SK-N-SH treated with all-trans-retinoic acid at 6 μM for 48 hours (cell line): ENCODE data around the gene HES6.

Source experiments
- ATAC-seq: fragments of 200-7000 bp; cut with Tn5 transposase; 3 replicates; pipeline ENCODE4 v1.9.1; 2020; ENCODE audit warnings: mild to moderate bottlenecking, moderate library complexity
- ARNTL ChIP-seq: fragments of 450-650 bp; formaldehyde crosslinking; IDR thresholded peaks from 2 replicates; pipeline ENCODE4 v1.5.0; 2020; ENCODE audit warnings: low read depth, mild to moderate bottlenecking, moderate library complexity, borderline replicate concordance
- BACH2 ChIP-seq: fragments of 250-450 bp; sonication (Bioruptor Pico); IDR thresholded peaks from 2 replicates; pipeline ENCODE4 v1.9.0; 2021; ENCODE audit warnings: mild to moderate bottlenecking, borderline replicate concordance
- CREB5 ChIP-seq: fragments of 250-450 bp; sonication (Bioruptor Pico); IDR thresholded peaks from 2 replicates; pipeline ENCODE4 v1.5.1; 2020; ENCODE audit warnings: low read depth, mild to moderate bottlenecking, moderate library complexity
- CSDC2 ChIP-seq: fragments of 250-450 bp; sonication (Bioruptor Pico); IDR thresholded peaks from 2 replicates; pipeline ENCODE4 v1.5.0; 2020; ENCODE audit warnings: mild to moderate bottlenecking, moderate library complexity
- CSRNP3 ChIP-seq: fragments of 250-450 bp; sonication (Bioruptor Pico); IDR thresholded peaks from 2 replicates; pipeline ENCODE4 v1.5.1; 2021; ENCODE audit warnings: mild to moderate bottlenecking, moderate library complexity
- ESRRG ChIP-seq: fragments of 250-450 bp; sonication (Bioruptor Pico); IDR thresholded peaks from 2 replicates; pipeline ENCODE4 v1.6.1; 2021; ENCODE audit warnings: mild to moderate bottlenecking
- GLIS3 ChIP-seq: fragments of 250-450 bp; sonication (Bioruptor Pico); IDR thresholded peaks from 2 replicates; pipeline ENCODE4 v1.5.0; 2020; ENCODE audit warnings: mild to moderate bottlenecking, moderate library complexity
- ISL1 ChIP-seq: fragments of 250-450 bp; sonication (Bioruptor Pico); IDR thresholded peaks from 2 replicates; pipeline ENCODE4 v2.1.2; 2022; ENCODE audit warnings: mild to moderate bottlenecking, moderate library complexity
- PATZ1 ChIP-seq: fragments of 250-450 bp; sonication (Bioruptor Pico); IDR thresholded peaks from 2 replicates; pipeline ENCODE4 v1.8.0; 2020; ENCODE audit warnings: mild to moderate bottlenecking, moderate library complexity, borderline replicate concordance
- POU6F1 ChIP-seq: fragments of 250-450 bp; sonication (Bioruptor Pico); IDR thresholded peaks from 2 replicates; pipeline ENCODE4 v1.8.0; 2021; ENCODE audit warnings: low read depth, mild to moderate bottlenecking, moderate library complexity, borderline replicate concordance
- PPARA ChIP-seq: fragments of 250-450 bp; sonication (Bioruptor Pico); IDR thresholded peaks from 2 replicates; pipeline ENCODE4 v1.5.0; 2020; ENCODE audit warnings: mild to moderate bottlenecking, borderline replicate concordance
- RARB ChIP-seq: fragments of 250-450 bp; sonication (Bioruptor Pico); IDR thresholded peaks from 2 replicates; pipeline ENCODE4 v1.8.0; 2021; ENCODE audit warnings: mild to moderate bottlenecking, moderate library complexity
- SNAI2 ChIP-seq: fragments of 250-450 bp; sonication (Bioruptor Pico); IDR thresholded peaks from 2 replicates; pipeline ENCODE4 v1.5.0; 2020; ENCODE audit warnings: mild to moderate bottlenecking, moderate library complexity
- TCF4 ChIP-seq: fragments of 250-450 bp; sonication (Bioruptor Pico); IDR thresholded peaks from 2 replicates; pipeline ENCODE4 v1.8.0; 2021; ENCODE audit warnings: mild to moderate bottlenecking, moderate library complexity, borderline replicate concordance
- TOX ChIP-seq: fragments of 250-450 bp; sonication (Bioruptor Pico); IDR thresholded peaks from 2 replicates; pipeline ENCODE4 v1.8.0; 2021; ENCODE audit warnings: mild to moderate bottlenecking, moderate library complexity, borderline replicate concordance
- TSHZ2 ChIP-seq: fragments of 250-450 bp; sonication (Bioruptor Pico); IDR thresholded peaks from 2 replicates; pipeline ENCODE4 v1.5.0; 2020; ENCODE audit warnings: mild to moderate bottlenecking, moderate library complexity
- ZC3H10 ChIP-seq: fragments of 250-450 bp; sonication (Bioruptor Pico); IDR thresholded peaks from 2 replicates; pipeline ENCODE4 v1.5.1; 2021; ENCODE audit warnings: mild to moderate bottlenecking, moderate library complexity
- ZFP3 ChIP-seq: fragments of 250-450 bp; sonication (Bioruptor Pico); IDR thresholded peaks from 2 replicates; pipeline ENCODE4 v1.5.0; 2020; ENCODE audit warnings: mild to moderate bottlenecking, moderate library complexity
- ZFP30 ChIP-seq: fragments of 450-650 bp; formaldehyde crosslinking; IDR thresholded peaks from 2 replicates; pipeline ENCODE4 v1.5.0; 2022; ENCODE audit warnings: mild to moderate bottlenecking, moderate library complexity
- ZNF565 ChIP-seq: fragments of 450-650 bp; formaldehyde crosslinking; conservative IDR thresholded peaks from 2 replicates; pipeline ENCODE4 v1.5.0; 2020; ENCODE audit warnings: low read depth, mild to moderate bottlenecking, moderate library complexity
- ZNF70 ChIP-seq: fragments of 450-650 bp; formaldehyde crosslinking; IDR thresholded peaks from 2 replicates; pipeline ENCODE4 v1.5.0; 2020; ENCODE audit warnings: mild to moderate bottlenecking, moderate library complexity
- ZNF8 ChIP-seq: fragments of 450-650 bp; formaldehyde crosslinking; IDR thresholded peaks from 2 replicates; pipeline ENCODE4 v1.5.0; 2020; ENCODE audit warnings: mild to moderate bottlenecking, moderate library complexity

Gene HES6

GRCh38 chr2:238263204-238264071 lies 23.6 kb upstream of the HES6 start (continued):
- TF ChIP-seq CSRNP3 (CRISPR knock-in tag), result no peak
- TF ChIP-seq ZNF565 (CRISPR knock-in tag), result no peak
- TF ChIP-seq POU6F1, result no peak

GRCh38 chr2:238262496-238263122 lies 22.8 kb upstream of the HES6 start:
- ATAC-seq, result no peak
- TF ChIP-seq TOX (CRISPR knock-in tag), result no peak
- no peak for TF ChIP-seq SNAI2 (CRISPR knock-in tag)
- TF ChIP-seq ZFP3 (CRISPR knock-in tag), result no peak
- TF ChIP-seq CSDC2 (CRISPR knock-in tag), result no peak
- no peak for TF ChIP-seq PPARA (CRISPR knock-in tag)
- no peak for TF ChIP-seq ISL1 (CRISPR knock-in tag)
- TF ChIP-seq ZNF70 (CRISPR knock-in tag), result no peak
- no peak for TF ChIP-seq PATZ1 (CRISPR knock-in tag)
- TF ChIP-seq BACH2 (CRISPR knock-in tag), result no peak
- no peak for TF ChIP-seq ZC3H10 (CRISPR knock-in tag)
- TF ChIP-seq ARNTL (CRISPR knock-in tag), result no peak
- no peak for TF ChIP-seq GLIS3 (CRISPR knock-in tag)
- no peak for TF ChIP-seq ZNF8

GRCh38 chr2:238261718-238262375 lies 22.0 kb upstream of the HES6 start:
- no peak for ATAC-seq
- no peak for TF ChIP-seq GLIS3 (CRISPR knock-in tag)
- no peak for TF ChIP-seq PPARA (CRISPR knock-in tag)
- TF ChIP-seq ZC3H10 (CRISPR knock-in tag), result no peak
- TF ChIP-seq ARNTL (CRISPR knock-in tag), result no peak
- no peak for TF ChIP-seq BACH2 (CRISPR knock-in tag)

- no peak for ATAC-seq
- TF ChIP-seq CSRNP3 (CRISPR knock-in tag) (no peak), ZFP30 (CRISPR knock-in tag) (no peak), CSDC2 (CRISPR knock-in tag) (no peak), ESRRG (CRISPR knock-in tag) (no peak), TOX (CRISPR knock-in tag) (no peak), CREB5 (CRISPR knock-in tag) (no peak), ZC3H10 (CRISPR knock-in tag) (no peak), ZNF8 (no peak), ZFP3 (CRISPR knock-in tag) (no peak), TCF4 (CRISPR knock-in tag) (no peak), BACH2 (CRISPR knock-in tag) (no peak), TSHZ2 (CRISPR knock-in tag) (no peak), RARB (CRISPR knock-in tag) (no peak), ZNF70 (CRISPR knock-in tag) (no peak), GLIS3 (CRISPR knock-in tag) (no peak)
Observed at GRCh38 chr2:238260883-238261282, 21.0 kb upstream of the HES6 start.
